Hematopoietic multipotent progenitor cell treated with erythropoietin and hydrocortisone succinate and interleukin-3 and kit ligand, for 17 days (in vitro differentiated cells): ENCODE measurements around the gene TIMM50.
A peak's percentile ranks its signal among the peaks of the same experiment; 100 is the strongest.

Experiments
- DNase-seq: peaks from one replicate; pipeline ENCODE4 v3.0.0-alpha.2; 2015; ENCODE audit warnings: low spot score

The TIMM50 gene

GRCh38 chr19:39533003-39533512 is 52.4 kb downstream of the TIMM50 start:
- no peak for DNase-seq

GRCh38 chr19:39533791-39534190 is 53.2 kb downstream of the TIMM50 start:
- no peak for DNase-seq

- DNase-seq = no peak
These were observed 58.5 kb downstream of the TIMM50 start for GRCh38 chr19:39539165-39539517.

- peak; percentile 96 for DNase-seq
These were observed 59.1 kb downstream of the TIMM50 start, which contains the start of gene EID2 for GRCh38 chr19:39539518-39540332. Gene EID2 (minus strand): TSS chr19:39540161. CDS start chr19:39540079, 82 bp downstream.

GRCh38 chr19:39540333-39540673 is 59.7 kb downstream of the TIMM50 start:
- DNase-seq = no peak
